HG02981 (cell line): ENCODE measurements around the gene ZMYND11.

Experiments
- ATAC-seq: cut with Tn5 transposase; IDR thresholded peaks from one replicate; pipeline ENCODE4 v1.9.1; 2021; ENCODE audit warnings: mild to moderate bottlenecking, moderate library complexity; ENCODE audit not compliant: unreplicated experiment

Gene ZMYND11

DNA sequence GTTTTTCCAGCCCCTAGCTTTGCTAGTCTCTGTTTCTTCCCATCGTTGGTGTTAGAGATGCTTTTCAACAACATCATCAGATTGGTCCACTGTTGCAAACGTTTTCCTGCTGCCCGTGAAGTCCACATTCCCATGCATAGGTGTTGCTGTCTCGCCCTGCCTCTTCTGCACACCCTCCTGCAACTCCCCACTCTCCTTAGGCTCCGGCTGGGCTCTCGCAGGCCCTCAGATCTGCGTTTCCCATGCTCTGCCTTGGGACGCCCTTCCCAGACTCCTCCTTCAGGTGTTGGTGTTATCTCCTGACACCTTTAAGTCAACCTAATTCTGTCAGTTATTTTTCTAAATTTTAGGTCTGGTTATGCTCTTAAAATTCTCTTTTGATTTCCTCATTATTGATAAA is 55.0 kb downstream of the ZMYND11 start:
- ATAC-seq, result no peak

GRCh38 chr10:191703-192518 is 56.7 kb downstream of the ZMYND11 start:
- no peak for ATAC-seq

GRCh38 chr10:194281-194680 is 59.0 kb downstream of the ZMYND11 start:
- no peak for ATAC-seq

- ATAC-seq, result no peak
These were observed 65.2 kb downstream of the ZMYND11 start for GRCh38 chr10:200405-200804.

DNA sequence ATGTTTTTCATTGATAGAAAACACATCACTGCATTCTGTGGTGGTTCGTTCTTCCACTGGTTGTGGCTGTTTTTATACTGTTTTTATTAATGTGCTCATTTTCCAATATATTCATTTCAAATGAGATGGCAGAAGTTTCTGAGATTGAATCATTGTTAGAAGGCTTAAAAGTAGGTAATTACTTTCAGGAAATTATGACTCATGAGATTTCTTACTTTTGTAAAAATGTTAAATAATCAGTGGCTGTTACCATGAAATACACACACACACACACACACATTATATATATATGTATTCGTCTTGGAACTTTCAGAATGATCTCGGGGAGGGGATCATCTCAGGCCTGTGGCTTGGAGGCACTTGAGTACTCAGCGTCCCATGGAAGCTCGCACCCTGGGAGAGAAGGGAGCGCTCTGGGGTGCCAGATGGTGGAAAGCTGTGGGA is 66.1 kb downstream of the ZMYND11 start:
- no peak for ATAC-seq

DNA sequence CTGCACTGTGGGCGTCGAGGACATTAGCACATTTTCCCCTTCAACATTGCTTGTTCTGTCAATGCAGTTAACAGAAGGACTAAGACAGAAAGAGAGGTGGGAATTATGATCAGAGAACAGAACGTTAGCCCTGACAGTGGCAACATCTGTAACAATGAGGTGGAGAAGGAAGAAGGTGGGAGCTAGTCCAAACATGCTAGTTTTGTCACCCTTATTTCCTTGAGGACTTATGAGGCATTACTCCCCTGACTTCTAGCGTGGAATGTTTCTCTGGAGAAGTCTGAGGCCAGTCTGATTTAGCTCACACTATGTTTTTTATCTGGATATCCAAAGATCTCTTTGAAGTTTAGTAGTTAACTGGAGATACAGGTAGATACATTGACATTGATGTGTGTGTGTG is 73.4 kb downstream of the ZMYND11 start:
- no peak for ATAC-seq

DNA sequence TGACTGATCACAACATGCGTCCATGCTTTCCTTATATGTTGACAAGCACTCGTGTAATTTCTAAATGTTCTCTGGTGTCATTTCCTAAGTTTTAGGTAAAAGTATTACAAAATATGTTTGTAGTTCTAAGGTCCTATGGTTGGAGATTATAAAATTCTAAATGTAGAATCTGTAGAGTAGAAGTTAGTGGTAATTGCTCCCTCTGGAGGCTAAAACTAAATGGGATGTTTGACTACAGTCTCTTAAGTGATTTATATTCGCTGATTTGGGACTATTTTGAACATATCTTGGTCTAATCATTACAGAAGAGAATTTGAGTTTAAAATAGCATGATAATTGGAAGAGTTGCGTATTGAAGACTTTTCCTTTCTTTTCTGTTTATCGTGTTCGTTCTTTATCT is 74.1 kb downstream of the ZMYND11 start:
- ATAC-seq, result no peak

DNA sequence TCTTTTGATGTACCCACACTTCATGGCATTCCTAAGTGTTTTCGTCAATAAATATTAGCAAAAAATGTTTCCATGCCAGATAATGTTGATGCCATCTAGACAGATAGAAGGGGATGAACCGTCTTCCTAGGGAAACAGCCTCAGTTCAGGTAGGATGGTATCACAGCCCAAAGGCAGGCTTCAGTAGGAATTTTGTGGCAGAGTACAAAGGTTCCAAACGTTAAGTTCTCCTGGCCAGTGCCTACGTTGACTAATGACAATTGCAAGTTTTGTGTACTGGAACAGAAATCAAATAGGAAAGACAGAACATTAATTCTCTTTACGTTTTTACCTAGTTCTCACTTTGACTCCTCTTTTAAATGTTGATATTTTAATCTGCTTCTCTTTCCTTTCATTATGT is 75.0 kb downstream of the ZMYND11 start:
- ATAC-seq, result no peak

GRCh38 chr10:215444-215843 is 80.2 kb downstream of the ZMYND11 start:
- ATAC-seq, result no peak

- no peak for ATAC-seq
These were observed 83.5 kb downstream of the ZMYND11 start for GRCh38 chr10:218798-219197.

DNA sequence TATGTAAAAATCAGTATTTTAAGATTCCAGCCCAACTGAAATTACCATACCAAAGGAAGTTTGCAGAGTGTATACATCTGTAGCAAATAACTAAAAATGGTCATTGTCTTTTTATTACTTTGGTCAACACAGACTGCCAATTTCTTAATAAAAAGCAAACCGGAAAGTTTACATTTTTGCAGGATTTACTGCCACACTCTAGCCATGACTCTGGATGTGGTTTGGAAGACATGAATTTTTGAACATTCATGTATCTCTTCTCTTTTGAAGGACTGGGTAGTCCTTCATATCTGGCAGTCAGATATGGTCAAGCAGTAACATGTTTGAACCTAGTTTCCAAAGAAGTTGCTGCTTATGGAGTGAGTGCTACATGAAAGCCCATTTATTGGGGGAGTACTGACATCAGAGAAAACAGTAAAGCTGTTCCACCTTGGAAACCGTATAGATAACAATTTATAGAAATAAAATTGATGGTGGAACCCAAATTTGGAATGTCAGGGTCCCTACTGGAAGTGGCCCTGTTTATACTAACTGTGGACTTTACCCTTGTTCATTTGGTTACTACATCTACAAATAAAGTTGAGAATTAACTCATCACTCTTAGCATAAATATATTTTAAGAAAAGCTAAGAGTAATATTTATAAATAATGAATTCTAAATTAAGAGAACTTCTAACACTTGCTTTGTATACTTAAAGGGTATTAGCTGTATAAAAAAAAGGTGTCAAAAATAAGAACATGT is 84.6 kb downstream of the ZMYND11 start:
- ATAC-seq, result no peak

GRCh38 chr10:224571-224970 is 89.3 kb downstream of the ZMYND11 start:
- ATAC-seq, result no peak

DNA sequence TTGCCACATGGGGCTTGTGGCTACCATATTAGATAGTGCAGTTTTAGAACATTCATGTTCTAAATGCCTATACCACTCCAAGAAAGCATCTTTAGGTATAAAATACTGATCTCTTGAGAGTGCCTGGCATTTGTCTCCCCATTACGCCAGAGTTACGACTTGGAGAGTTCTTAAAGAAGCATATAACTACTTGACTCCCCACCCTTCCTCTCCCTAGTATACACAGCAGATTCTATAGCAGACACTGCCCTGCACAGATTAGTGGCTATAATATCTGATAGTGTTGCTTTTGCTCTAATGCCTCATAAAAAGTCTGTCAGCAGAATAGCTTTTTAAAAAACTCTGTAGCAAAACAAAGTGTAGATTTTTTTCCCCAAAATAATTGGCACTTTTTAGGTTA is 90.8 kb downstream of the ZMYND11 start:
- no peak for ATAC-seq

- no peak for ATAC-seq
These were observed 91.8 kb downstream of the ZMYND11 start for GRCh38 chr10:227014-227413.

- no peak for ATAC-seq
These were observed 93.1 kb downstream of the ZMYND11 start for GRCh38 chr10:228366-228765.

GRCh38 chr10:230758-231157 is 95.5 kb downstream of the ZMYND11 start:
- no peak for ATAC-seq

DNA sequence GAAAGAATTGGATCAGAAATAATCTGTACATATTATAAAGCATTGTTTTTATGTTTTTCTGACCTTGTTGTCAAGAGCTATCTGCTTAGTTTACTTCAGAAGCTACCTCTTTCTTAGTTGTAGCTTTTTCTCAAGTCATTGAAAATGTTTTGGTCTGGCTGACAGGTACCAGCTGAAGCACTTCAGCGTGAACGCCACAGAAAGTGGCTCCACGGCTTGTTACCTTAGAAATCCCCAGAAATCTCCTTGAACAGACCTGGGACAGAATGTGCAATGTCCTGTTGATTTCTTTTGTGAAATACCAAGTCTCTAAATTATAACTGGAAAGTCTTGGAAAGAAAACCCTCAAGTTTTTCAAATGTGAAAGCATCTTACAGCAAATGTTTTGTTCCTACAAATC is 96.8 kb downstream of the ZMYND11 start:
- ATAC-seq, result no peak

GRCh38 chr10:232878-233277 is 97.6 kb downstream of the ZMYND11 start:
- no peak for ATAC-seq

- no peak for ATAC-seq
These were observed 99.6 kb downstream of the ZMYND11 start for GRCh38 chr10:234708-235406.

GRCh38 chr10:235915-236314 is 100.7 kb downstream of the ZMYND11 start:
- no peak for ATAC-seq

DNA sequence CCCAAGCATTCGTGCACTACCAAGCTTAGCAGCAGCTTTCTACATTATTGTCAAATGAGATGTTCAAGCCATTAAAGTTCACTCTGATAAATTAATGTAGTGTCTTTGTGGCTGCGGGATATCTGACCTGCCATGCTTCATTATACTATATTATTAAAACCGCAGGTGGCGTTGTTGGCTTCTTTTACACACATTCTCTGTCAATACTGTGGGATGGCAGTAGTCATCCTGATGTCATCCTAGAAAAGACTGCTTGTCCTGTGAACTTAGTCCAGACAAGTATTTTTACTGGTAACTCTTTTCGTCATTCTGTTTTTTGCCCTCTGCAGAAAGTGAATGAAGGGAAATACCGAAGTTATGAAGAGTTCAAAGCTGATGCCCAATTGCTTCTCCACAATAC is 103.9 kb downstream of the ZMYND11 start:
- ATAC-seq, result no peak

GRCh38 chr10:241451-241850 is 106.2 kb downstream of the ZMYND11 start:
- ATAC-seq, result no peak
